ENCODE measurements around the gene C12orf54. TPM values are rescaled to one million over a fixed set of nuclear protein-coding genes. Genes with fewer than 3 reads are reported as not detected.

Gene C12orf54
- total RNA-seq, 1 experiment from 2014 or later: not detected

DNA sequence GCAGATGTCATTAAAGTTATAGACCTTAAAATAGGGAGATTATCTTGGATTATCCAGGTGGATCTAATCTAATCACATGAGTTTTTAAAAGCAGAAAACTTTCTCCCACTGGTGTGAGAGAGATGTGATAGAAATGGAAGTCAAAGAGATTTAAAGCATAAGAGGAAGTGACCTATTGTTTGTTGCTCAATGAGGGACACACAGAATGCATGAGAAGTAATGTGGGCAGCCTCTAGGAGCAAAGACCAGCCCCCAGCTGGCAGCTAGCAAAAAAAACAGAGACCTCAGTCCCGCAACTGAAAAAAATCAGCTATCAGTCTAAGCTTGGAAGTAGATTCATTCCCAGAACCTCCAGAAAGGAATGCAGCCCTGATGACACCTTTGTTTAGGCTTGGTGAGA, 34.5 kb upstream of the C12orf54 start:
- Mint-ChIP-seq H3K9me3 (peaks cover 26% of the 10 kb centered on the region), H3K4me3 (no peak overlapping the region), H3K36me3 (peaks cover 8% of the 10 kb centered on the region), H3K4me1 (peaks cover 15% of the 10 kb centered on the region), H3K27me3 (ENCODE audit: low read depth) (no peaks in the 10 kb centered on the region), H3K27ac (no peak overlapping the region)
- no peak for TF ChIP-seq ZNF396 (CRISPR knock-in tag; IDR thresholded peaks at IDR 0.05; ENCODE audit: borderline replicate concordance)
- TF ChIP-seq, protein P1, sequence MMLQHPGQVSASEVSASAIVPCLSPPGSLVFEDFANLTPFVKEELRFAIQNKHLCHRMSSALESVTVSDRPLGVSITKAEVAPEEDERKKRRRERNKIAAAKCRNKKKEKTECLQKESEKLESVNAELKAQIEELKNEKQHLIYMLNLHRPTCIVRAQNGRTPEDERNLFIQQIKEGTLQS (CRISPR knock-in tag; conservative IDR thresholded peaks at IDR 0.05): no peak
- TF ChIP-seq, protein P2, sequence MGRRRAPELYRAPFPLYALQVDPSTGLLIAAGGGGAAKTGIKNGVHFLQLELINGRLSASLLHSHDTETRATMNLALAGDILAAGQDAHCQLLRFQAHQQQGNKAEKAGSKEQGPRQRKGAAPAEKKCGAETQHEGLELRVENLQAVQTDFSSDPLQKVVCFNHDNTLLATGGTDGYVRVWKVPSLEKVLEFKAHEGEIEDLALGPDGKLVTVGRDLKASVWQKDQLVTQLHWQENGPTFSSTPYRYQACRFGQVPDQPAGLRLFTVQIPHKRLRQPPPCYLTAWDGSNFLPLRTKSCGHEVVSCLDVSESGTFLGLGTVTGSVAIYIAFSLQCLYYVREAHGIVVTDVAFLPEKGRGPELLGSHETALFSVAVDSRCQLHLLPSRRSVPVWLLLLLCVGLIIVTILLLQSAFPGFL (CRISPR knock-in tag; IDR thresholded peaks at IDR 0.05; ENCODE audit: borderline replicate concordance): no peak
- no peak for TF ChIP-seq ATF6 (CRISPR knock-in tag; IDR thresholded peaks at IDR 0.05)
- TF ChIP-seq MYBL2 (CRISPR knock-in tag; IDR thresholded peaks at IDR 0.05): no peak
- TF ChIP-seq JUN (CRISPR knock-in tag; IDR thresholded peaks at IDR 0.05): no peak
- no peak for TF ChIP-seq TEAD1 (CRISPR knock-in tag; IDR thresholded peaks at IDR 0.05)
- no peak for TF ChIP-seq ZNF317 (CRISPR knock-in tag; IDR thresholded peaks at IDR 0.05; ENCODE audit: borderline replicate concordance, low read depth)
- no peak for TF ChIP-seq SMAD3 (CRISPR knock-in tag; IDR thresholded peaks at IDR 0.05; ENCODE audit: borderline replicate concordance)
- TF ChIP-seq TCF7 (CRISPR knock-in tag; IDR thresholded peaks at IDR 0.05; ENCODE audit: low read depth): no peak
- ChIA-PET CTCF (no interaction called here), POLR2A (no interaction called here)
- DNase-seq (ENCODE audit: low spot score): no peak
- no peak for ATAC-seq

GRCh38 chr12:48451372-48451771, 30.9 kb upstream of the C12orf54 start:
- ChIA-PET POLR2A (no interaction called here), CTCF (no interaction called here)
- H3K4me3 Mint-ChIP-seq: no peak overlapping the region
- peaks cover 8% of the 10 kb centered on the region; the same call in 1 of the 2 replicates for H3K4me1 Mint-ChIP-seq
- no peak for DNase-seq (ENCODE audit: low spot score)
- H3K36me3 Mint-ChIP-seq: peaks cover 8% of the 10 kb centered on the region
- ATAC-seq: no peak
- no peak overlapping the region for H3K27ac Mint-ChIP-seq
- no peaks in the 10 kb centered on the region for H3K27me3 Mint-ChIP-seq (ENCODE audit: low read depth)
- H3K9me3 Mint-ChIP-seq: peaks cover 31% of the 10 kb centered on the region
- TF ChIP-seq GTF2I (CRISPR knock-in tag; conservative IDR thresholded peaks at IDR 0.05) (no peak), GRHL2 (CRISPR knock-in tag; IDR thresholded peaks at IDR 0.05; ENCODE audit: insufficient replicate concordance, severe bottlenecking) (no peak), ZBTB21 (CRISPR knock-in tag; IDR thresholded peaks at IDR 0.05; ENCODE audit: borderline replicate concordance) (no peak), EMX1 (CRISPR knock-in tag; IDR thresholded peaks at IDR 0.05) (no peak), PRRX2 (CRISPR knock-in tag; IDR thresholded peaks at IDR 0.05) (no peak), JAZF1 (CRISPR knock-in tag; IDR thresholded peaks at IDR 0.05) (no peak), CREM (CRISPR knock-in tag; IDR thresholded peaks at IDR 0.05) (no peak), ARID4B (CRISPR knock-in tag; IDR thresholded peaks at IDR 0.05; ENCODE audit: borderline replicate concordance) (no peak), NFATC4 (CRISPR knock-in tag; IDR thresholded peaks at IDR 0.05) (no peak), FOXP4 (CRISPR knock-in tag; IDR thresholded peaks at IDR 0.05) (no peak), SMAD4 (CRISPR knock-in tag; IDR thresholded peaks at IDR 0.05) (no peak), FOXJ3 (CRISPR knock-in tag; IDR thresholded peaks at IDR 0.05; ENCODE audit: borderline replicate concordance) (no peak), NFE2L1 (CRISPR knock-in tag; IDR thresholded peaks at IDR 0.05) (no peak), ZNF121 (CRISPR knock-in tag; IDR thresholded peaks at IDR 0.05) (no peak)
- TF ChIP-seq, protein P2 (CRISPR knock-in tag; IDR thresholded peaks at IDR 0.05; ENCODE audit: borderline replicate concordance): no peak
- TF ChIP-seq, protein P3, sequence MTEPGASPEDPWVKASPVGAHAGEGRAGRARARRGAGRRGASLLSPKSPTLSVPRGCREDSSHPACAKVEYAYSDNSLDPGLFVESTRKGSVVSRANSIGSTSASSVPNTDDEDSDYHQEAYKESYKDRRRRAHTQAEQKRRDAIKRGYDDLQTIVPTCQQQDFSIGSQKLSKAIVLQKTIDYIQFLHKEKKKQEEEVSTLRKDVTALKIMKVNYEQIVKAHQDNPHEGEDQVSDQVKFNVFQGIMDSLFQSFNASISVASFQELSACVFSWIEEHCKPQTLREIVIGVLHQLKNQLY (CRISPR knock-in tag; IDR thresholded peaks at IDR 0.05): no peak

Data from WTC11 (cell line).